ENCODE measurements around the gene VIP. TPM values are rescaled to one million over a fixed set of nuclear protein-coding genes. Genes with fewer than 3 reads are reported as not detected.
"Not testable (repeated sequence)": the region's sequence is repeated elsewhere in the genome, so short reads cannot be mapped to it uniquely, and the experiment has no call there.

The VIP gene
- not detected for total RNA-seq

GRCh38 chr6:152750694-152751093 is at the start of gene VIP:
Gene VIP (plus strand): TSS chr6:152750797. CDS start chr6:152752178, 1,381 bp downstream.
- DNase-seq (ENCODE audit: low spot score in 2 of 2): no peak
- ATAC-seq: no peak

GRCh38 chr6:152701081-152701862 is 49.3 kb upstream of the VIP start:
- ATAC-seq (no peak), DNase-seq (ENCODE audit: low spot score in 2 of 2) (no peak)
- Mint-ChIP-seq H3K27ac (no peak overlapping the region), H3K9me3 (no peaks in the 10 kb centered on the region), H3K36me3 (no peaks in the 10 kb centered on the region)

More at GRCh38 chr6:152750694-152751093, at the start of gene VIP:
- Mint-ChIP-seq H3K27ac (no peak within 1 kb of the TSS), H3K36me3 (no peaks in the 10 kb centered on the region), H3K9me3 (no peaks in the 10 kb centered on the region)

DNA sequence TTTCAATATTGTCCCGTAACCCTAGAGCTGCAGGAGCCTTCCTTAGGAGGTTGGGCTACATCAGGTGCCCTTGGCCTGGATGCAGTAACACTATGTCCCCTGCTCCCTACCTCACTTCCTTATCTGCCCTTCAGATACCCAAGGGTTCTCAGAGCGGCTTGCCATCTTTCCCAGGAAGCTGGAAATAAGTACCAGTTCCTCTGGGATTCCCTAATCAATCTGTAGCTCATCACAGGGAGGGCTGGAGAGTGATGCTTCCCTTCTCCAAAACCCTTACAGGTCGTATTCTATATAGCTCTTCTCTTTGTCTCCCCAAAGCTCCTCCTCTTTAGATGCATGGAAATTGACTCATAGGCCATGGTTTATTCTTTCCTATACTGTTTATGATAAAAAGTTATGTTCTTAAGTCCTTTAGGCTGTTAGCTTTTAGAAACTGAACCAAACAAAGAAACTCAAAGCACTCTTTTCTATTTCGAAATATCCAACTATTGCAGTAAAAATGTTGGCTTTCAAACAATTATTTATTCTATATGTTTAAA is 48.7 kb upstream of the VIP start:
- no peak for ATAC-seq
- no peak overlapping the region for H3K27ac Mint-ChIP-seq
- no peaks in the 10 kb centered on the region for H3K36me3 Mint-ChIP-seq

GRCh38 chr6:152703750-152704149 is 46.8 kb upstream of the VIP start:
- not testable (repeated sequence) for DNase-seq (ENCODE audit: low spot score in 2 of 2); ATAC-seq; H3K27ac Mint-ChIP-seq; H3K9me3 Mint-ChIP-seq; H3K36me3 Mint-ChIP-seq

More for the DNA sequence above, 48.7 kb upstream of the VIP start:
- DNase-seq (ENCODE audit: low spot score in 2 of 2): no peak
- H3K9me3 Mint-ChIP-seq: no peaks in the 10 kb centered on the region

DNA sequence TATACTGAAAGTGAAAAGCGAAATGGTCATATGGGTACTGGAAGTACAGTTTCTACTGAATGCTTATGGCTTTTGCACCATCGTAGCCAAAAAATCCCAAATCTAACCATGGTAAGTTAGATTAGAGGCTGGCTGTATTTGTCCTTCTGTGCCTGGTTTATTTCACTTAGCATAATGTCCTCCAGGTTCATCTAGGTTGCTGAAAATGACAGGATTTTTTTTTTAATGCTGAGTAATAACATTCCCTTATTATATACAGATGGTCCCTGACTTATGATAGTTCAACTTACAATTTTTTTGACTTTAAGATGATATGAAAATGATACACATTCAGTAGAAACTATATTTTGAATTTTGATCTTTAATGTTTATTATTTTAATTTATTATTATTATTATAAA is 45.3 kb upstream of the VIP start:
- no peaks in the 10 kb centered on the region for H3K36me3 Mint-ChIP-seq
- ATAC-seq (no peak), DNase-seq (ENCODE audit: low spot score in 2 of 2) (no peak)
- H3K9me3 Mint-ChIP-seq: no peaks in the 10 kb centered on the region
- H3K27ac Mint-ChIP-seq: no peak overlapping the region

DNA sequence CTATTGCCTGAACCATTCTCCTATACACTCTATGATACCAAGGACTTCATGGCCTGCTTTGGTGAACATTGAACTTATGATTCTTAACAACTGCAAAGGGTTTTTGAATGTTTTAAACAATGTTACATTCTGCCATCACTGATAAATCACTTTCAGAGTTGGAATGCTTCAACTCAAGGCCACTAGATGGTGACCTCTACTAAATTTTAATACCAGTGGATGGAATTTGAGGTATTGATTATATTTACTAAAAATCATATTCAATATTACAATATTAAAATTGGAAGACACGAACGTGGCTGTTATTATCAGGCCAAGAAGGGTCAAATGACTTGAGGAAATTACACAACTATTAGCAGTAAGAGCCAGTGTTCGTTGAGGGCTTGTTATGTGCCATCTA is 34.3 kb upstream of the VIP start:
- DNase-seq (ENCODE audit: low spot score in 2 of 2) (no peak), ATAC-seq (no peak)
- peaks cover 7 to 12% of the 10 kb centered on the region in 2 donors for H3K9me3 Mint-ChIP-seq
- H3K27ac Mint-ChIP-seq: no peak overlapping the region
- H3K36me3 Mint-ChIP-seq: peaks cover 6 to 10% of the 10 kb centered on the region in 2 donors

DNA sequence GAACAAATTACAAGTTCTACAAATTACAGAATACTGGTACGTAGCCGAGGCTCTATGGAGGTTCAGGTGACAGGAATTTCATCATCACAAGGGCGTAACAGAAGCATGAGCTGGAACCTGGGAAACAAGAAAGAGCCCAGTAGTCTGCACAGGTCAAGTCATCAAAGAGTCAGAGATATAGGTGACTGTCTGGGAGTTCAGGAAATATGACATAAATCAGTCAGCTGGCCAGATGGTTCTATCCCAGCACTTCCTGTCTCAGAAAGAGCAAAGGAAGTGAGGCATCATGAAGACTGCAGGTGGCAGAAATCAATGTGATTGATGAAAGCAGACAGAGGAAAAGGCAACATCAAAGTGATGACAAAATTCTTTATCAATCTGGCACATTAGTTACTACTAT is 29.6 kb upstream of the VIP start:
- no peak for DNase-seq (ENCODE audit: low spot score in 2 of 2)
- Mint-ChIP-seq H3K36me3 (no peaks in the 10 kb centered on the region), H3K27ac (no peak overlapping the region), H3K9me3 (no peaks in the 10 kb centered on the region)
- ATAC-seq: no peak

GRCh38 chr6:152721956-152722355 is 28.6 kb upstream of the VIP start:
- H3K9me3 Mint-ChIP-seq: no peaks in the 10 kb centered on the region
- no peak for DNase-seq (ENCODE audit: low spot score in 2 of 2)
- no peak for ATAC-seq
- no peak overlapping the region for H3K27ac Mint-ChIP-seq
- H3K36me3 Mint-ChIP-seq: no peaks in the 10 kb centered on the region

DNA sequence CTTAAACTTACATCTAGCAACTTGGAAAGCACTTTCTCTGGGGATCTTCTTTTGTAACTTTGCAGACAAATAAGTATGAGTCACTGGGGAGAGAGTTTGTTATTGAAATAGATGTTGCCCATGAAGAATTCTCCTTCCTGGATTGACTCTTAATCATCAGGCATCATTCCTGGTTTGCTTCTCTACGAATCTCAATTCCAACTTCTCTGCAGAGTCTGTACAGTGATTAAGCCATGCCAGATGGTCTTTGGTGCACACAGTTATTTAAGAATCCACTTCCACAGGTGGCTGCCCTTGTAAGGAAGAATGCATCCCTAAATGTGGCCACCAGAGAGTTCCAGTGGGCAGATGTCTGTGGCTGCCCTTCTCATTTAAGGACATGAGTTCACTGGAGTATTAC is 27.2 kb upstream of the VIP start:
- Mint-ChIP-seq H3K36me3 (no peaks in the 10 kb centered on the region), H3K27ac (no peak overlapping the region), H3K9me3 (no peaks in the 10 kb centered on the region)
- no peak for ATAC-seq
- no peak for DNase-seq (ENCODE audit: low spot score in 2 of 2)

DNA sequence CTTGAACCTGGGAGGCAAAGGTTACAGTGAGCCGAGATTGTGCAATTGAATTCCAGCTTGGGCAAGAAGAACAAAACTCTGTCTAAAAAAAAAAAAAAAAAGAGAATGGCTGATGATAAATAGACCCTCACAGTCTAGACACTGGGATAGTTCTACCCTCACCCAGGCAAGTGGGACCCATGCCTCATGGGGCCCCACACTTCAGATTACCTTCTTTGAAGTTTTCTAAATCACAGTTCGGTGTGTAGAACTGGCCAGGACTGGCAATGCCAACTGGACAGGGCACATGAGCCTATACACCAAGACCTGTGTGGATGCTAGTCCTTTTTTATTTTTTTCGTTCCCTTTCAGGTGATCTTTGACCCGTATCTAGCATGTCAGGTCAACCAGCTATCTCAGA is 24.3 kb upstream of the VIP start:
- Mint-ChIP-seq H3K36me3 (no peaks in the 10 kb centered on the region), H3K27ac (no peak overlapping the region), H3K9me3 (no peaks in the 10 kb centered on the region)
- DNase-seq (ENCODE audit: low spot score in 2 of 2) (no peak), ATAC-seq (no peak)

GRCh38 chr6:152727507-152727906 is 23.1 kb upstream of the VIP start:
- Mint-ChIP-seq H3K27ac (no peak overlapping the region), H3K36me3 (no peaks in the 10 kb centered on the region), H3K9me3 (no peaks in the 10 kb centered on the region)
- ATAC-seq (no peak), DNase-seq (ENCODE audit: low spot score in 2 of 2) (no peak)

GRCh38 chr6:152734630-152735029 is 16.0 kb upstream of the VIP start:
- DNase-seq (ENCODE audit: low spot score in 2 of 2): no peak
- no peak for ATAC-seq
- Mint-ChIP-seq H3K9me3 (no peaks in the 10 kb centered on the region), H3K36me3 (no peaks in the 10 kb centered on the region), H3K27ac (no peak overlapping the region)

DNA sequence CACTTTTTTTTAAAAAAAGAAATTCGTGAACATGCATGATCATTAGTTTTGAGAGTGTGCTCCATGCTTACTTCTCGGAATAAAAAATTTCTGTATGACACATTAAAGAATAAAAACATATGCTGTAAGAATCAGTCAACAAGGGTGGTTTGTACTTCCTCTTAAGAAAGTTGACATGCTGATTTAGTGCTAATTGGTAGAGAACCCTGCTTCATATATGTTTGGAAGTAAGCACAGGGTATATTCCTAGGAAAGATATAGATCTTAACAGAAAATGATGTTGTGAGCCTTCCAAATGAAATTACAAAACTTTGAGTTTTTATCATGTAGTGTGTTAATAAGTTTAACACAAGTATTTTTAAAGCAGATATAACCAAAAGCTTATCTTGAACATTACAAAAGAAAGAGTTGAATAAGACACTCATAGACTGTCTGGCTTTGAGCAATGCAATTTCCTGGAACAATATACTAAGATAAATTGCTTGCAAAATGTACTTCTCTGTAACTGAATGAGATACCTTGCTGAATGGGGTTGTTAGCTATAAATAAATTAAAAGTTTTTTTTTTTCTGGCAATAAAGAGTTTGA is 13.8 kb upstream of the VIP start:
- H3K9me3 Mint-ChIP-seq: no peaks in the 10 kb centered on the region
- no peaks in the 10 kb centered on the region for H3K36me3 Mint-ChIP-seq
- no peak for ATAC-seq
- no peak for DNase-seq (ENCODE audit: low spot score in 2 of 2)
- H3K27ac Mint-ChIP-seq: no peak overlapping the region

GRCh38 chr6:152745509-152746171 is 5.0 kb upstream of the VIP start:
- ATAC-seq (no peak), DNase-seq (ENCODE audit: low spot score in 2 of 2) (no peak)
- H3K9me3 Mint-ChIP-seq: no peaks in the 10 kb centered on the region
- no peak overlapping the region for H3K27ac Mint-ChIP-seq
- H3K36me3 Mint-ChIP-seq: no peaks in the 10 kb centered on the region

DNA sequence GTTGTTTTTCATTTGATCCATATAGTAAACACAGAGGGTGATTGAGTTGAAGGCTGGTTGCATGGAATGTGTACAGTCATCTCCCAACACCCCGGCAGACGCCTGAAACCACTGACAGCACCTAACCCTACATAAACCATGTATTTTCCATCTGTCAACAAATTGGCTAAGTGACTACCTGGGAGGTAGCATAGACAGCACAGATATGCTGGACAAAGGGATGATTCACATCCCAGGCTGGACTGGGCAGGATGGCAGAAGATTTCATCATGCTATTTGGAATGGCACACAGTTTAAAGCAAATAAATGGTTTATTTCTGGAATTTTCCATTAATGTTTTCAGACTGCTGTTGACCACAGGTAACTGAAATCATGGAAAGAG is 4.4 kb upstream of the VIP start:
- no peak overlapping the region for H3K27ac Mint-ChIP-seq
- DNase-seq (ENCODE audit: low spot score in 2 of 2) (no peak), ATAC-seq (no peak)
- H3K36me3 Mint-ChIP-seq: no peaks in the 10 kb centered on the region
- no peaks in the 10 kb centered on the region for H3K9me3 Mint-ChIP-seq

GRCh38 chr6:152748843-152749242 is 1.8 kb upstream of the VIP start:
- no peaks in the 10 kb centered on the region for H3K36me3 Mint-ChIP-seq
- DNase-seq (ENCODE audit: low spot score in 2 of 2) (no peak), ATAC-seq (no peak)
- H3K9me3 Mint-ChIP-seq: no peaks in the 10 kb centered on the region
- no peak overlapping the region for H3K27ac Mint-ChIP-seq

- H3K9me3 Mint-ChIP-seq: no peaks in the 10 kb centered on the region
- H3K27ac Mint-ChIP-seq: no peak overlapping the region
- H3K36me3 Mint-ChIP-seq: no peaks in the 10 kb centered on the region
Observed at GRCh38 chr6:152749336-152749735, 1.3 kb upstream of the VIP start.

More at GRCh38 chr6:152749336-152749735, 1.3 kb upstream of the VIP start:
- ATAC-seq: no peak
- DNase-seq (ENCODE audit: low spot score in 2 of 2): no peak
